IPS DF 6.9 (cell line): ENCODE data around the gene RYR3.

ENCODE experiments used
- DNase-seq: peaks from one replicate; pipeline ENCODE4 v3.0.0-alpha.2; 2013; ENCODE audit warnings: low read depth, low spot score
- H3K27ac ChIP-seq: one replicate; pipeline ENCODE4 v1.5.1; 2013; ENCODE audit warnings: low read length, control low read depth
- H3K27me3 ChIP-seq: 2 replicates; pipeline ENCODE4 v1.6.1; 2013; ENCODE audit warnings: mild to moderate bottlenecking, low read length; ENCODE audit not compliant: control insufficient read depth, insufficient read depth
- H3K36me3 ChIP-seq: 2 replicates; pipeline ENCODE4 v1.6.1; 2013; ENCODE audit warnings: low read length; ENCODE audit not compliant: control insufficient read depth, insufficient read depth
- H3K4me1 ChIP-seq: 2 replicates; pipeline ENCODE4 v1.6.1; 2013; ENCODE audit warnings: low read length; ENCODE audit not compliant: control insufficient read depth, insufficient read depth
- H3K4me3 ChIP-seq: 2 replicates; pipeline ENCODE4 v1.5.1; 2013; ENCODE audit warnings: mild to moderate bottlenecking, low read length
- H3K9me3 ChIP-seq: 2 replicates; pipeline ENCODE4 v1.6.1; 2013; ENCODE audit warnings: low read length, inconsistent platforms; ENCODE audit not compliant: control insufficient read depth, insufficient read depth
- WGBS: extraction: QIAGEN DNeasy Blood & Tissue Kit; methylation state at CpG from one replicate; pipeline ENCODE4 v1.1.7; 2013; ENCODE audit warnings: mixed read lengths, missing lambda C conversion rate; ENCODE audit not compliant: insufficient read length, insufficient coverage; 5-methylcytosine and 5-hydroxymethylcytosine counted together

RYR3 gene

DNA sequence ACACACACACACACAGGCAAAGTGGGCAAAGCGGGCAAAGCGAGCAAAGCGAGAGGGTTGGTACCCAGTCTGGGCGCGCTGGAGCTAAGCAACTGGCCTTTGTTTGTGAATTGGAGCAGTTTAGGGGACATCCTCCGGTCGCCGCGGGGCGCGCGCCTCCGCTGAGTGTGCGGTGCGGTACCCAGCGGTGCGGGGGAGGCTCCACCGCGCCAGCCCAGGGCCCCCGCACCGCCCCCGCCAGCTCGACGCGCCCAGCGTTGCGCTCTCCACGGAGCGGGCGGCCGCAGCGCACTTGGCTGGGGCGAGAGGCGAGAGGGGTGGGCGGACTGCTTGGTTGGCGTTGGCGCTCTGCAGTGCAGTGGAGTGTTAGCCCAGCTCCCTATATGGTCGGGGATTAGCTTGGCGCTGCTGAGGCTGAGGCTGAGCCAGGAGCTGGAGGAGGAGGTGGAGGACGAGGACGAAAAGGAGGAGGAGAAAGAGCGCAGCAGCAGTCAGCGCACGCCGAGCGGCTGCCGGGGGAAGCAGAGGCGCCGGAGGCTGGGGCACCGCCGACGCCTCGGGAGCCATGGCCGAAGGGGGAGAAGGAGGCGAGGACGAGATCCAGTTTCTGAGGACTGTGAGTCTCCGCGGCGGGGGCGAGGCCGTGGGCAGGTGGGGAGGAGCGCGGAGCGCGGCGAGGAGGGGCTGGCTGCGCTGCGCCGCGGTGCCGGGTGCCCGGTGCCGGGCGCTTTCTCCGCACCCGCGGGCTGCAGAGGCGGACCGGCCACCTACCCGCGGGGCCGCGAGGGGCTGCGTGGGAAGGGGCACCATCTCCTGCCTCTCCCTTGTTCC is at the start of gene RYR3:
Gene RYR3, plus strand, starts transcription at position 487 of the 831 bp plus-strand sequence. Its CDS starts 79 bp downstream, at position 566.
- Histone ChIP-seq H3K27me3 (peaks cover 25% of the 10 kb centered on the region), H3K36me3 (no peaks in the 10 kb centered on the region), H3K9me3 (no peaks in the 10 kb centered on the region), H3K4me1 (no peaks in the 10 kb centered on the region; the same call in 1 of the 2 replicates), H3K27ac (no peak within 1 kb of the TSS), H3K4me3 (peak within 1 kb of the TSS; percentile 57)
- WGBS, result no CpG with 5 or more reads among the region's 84 CpGs
- no peak for DNase-seq

DNA sequence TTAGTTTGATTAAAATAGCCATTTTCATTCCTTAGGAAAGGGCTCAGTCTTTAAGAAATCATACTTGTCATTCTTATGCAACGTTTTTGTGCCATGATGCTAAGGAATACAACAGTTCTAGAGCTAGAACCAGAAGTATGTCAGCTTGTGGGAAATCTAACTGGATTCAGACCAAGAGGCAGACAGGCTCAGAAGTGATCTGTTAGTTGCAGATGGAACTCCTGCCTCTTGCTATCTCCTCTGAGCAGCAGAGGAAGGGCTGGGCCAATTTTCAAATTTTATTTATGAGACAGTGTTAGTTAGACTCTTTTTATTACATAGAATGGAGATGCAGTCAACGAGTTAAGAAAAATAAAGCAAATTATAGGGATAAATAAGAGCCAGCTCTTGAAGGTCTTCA is 48.5 kb upstream of the RYR3 start:
- H3K4me3 ChIP-seq, result no peak overlapping the region
- no peak overlapping the region for H3K27ac ChIP-seq
- H3K36me3 ChIP-seq, result no peaks in the 10 kb centered on the region
- no peaks in the 10 kb centered on the region for H3K27me3 ChIP-seq
- WGBS, result no CpG with 5 or more reads among the region's 2 CpGs
- no peak for DNase-seq
- no peaks in the 10 kb centered on the region for H3K9me3 ChIP-seq
- H3K4me1 ChIP-seq, result no peaks in the 10 kb centered on the region

DNA sequence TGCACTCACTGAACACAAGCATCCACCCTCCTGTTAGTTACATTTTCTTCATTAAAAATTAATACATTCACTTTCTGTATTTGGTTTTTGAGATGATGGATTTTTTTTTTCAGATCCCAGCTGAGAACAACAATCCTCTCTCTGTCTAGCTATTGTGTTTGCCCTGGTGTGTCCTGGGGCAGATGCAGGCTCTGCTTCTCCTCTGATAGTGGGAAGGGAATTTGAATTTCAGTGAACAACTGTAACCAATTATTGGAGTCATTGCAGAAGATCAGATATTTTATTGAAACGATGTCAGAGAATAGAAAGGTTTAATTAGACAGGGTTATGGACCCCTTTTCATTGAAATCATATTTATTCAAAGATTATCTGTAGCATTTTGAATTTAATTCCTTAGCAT is 33.1 kb upstream of the RYR3 start:
- peaks cover 4% of the 10 kb centered on the region; the same call in 1 of the 2 replicates for H3K4me1 ChIP-seq
- no peaks in the 10 kb centered on the region for H3K27me3 ChIP-seq
- WGBS, result no CpG with 5 or more reads among the region's 1 CpG
- no peaks in the 10 kb centered on the region for H3K9me3 ChIP-seq
- no peak for DNase-seq
- H3K4me3 ChIP-seq, result no peak overlapping the region
- no peak overlapping the region for H3K27ac ChIP-seq
- no peaks in the 10 kb centered on the region for H3K36me3 ChIP-seq

DNA sequence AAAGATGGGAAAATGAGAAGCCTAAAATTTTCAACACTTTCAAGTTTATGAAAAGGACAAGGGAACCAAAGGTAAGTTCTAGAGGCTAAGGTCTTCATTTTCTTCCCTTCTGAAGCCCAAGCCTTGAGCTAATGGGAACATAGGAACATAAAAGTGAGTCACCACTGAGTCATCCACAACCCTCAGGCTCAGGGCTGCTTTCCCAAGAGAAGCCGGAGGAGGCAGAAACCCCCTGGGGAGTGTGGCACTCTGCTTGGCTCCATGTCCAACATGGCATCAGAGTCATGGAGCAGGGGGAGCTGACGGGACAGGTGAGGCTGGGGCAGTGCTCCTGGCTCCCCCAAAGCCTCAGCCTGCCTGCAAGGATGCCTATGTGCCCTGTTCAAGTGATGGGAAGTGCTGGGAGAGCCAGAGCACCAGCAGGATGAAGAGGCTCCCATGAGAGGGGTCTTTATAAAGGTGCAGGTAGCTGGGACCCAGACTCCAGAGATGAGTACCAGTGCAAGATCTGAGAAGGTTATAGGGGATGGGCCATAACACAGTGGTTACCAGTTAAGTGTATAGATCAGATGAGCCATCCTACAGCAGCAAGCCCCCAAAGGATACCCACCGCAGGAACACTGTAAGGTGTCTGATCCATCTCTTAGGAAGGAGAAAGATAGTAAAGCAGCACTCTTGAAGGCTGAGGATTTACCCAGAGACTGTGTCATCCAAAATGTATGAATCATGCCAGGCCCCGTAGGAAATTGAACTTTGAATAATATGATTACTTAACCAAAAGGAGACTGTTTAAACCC is 31.8 kb upstream of the RYR3 start:
- DNase-seq, result peak; percentile 13
- H3K27me3 ChIP-seq, result no peaks in the 10 kb centered on the region
- H3K9me3 ChIP-seq, result no peaks in the 10 kb centered on the region
- H3K36me3 ChIP-seq, result no peaks in the 10 kb centered on the region
- H3K4me3 ChIP-seq, result no peak overlapping the region
- peaks cover 4% of the 10 kb centered on the region; the same call in 1 of the 2 replicates for H3K4me1 ChIP-seq
- WGBS, result no CpG with 5 or more reads among the region's 4 CpGs
- no peak overlapping the region for H3K27ac ChIP-seq

DNA sequence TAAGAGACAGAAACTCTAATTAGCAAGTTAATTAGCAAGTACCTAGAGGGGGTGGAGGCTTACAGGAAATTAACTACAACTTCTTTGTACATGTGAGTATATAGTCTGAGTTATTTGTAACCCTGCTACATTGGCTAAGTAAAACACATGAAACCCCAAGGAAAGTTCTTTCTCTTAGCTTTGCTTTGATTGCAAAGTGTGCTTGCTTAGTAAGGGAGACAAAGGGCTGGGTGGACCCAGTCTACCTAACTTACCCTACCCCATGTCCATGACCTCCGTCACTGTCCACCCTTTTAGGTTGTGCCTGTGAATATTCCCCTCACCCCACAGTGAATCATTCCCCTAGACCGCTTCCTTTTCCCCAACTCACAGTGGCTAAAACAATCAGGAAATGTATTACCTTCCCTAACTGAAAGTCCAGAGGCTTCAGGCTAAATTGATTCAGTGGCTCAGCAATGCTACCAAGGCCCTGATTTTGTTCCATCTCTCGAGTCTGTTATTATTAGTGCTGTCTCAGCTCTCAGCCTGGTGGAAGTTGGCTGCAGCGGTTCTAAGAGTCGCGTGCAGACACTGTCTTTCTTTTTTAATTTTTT is 31.1 kb upstream of the RYR3 start:
- Histone ChIP-seq H3K27me3 (no peaks in the 10 kb centered on the region), H3K27ac (no peak overlapping the region), H3K9me3 (no peaks in the 10 kb centered on the region), H3K4me3 (no peak overlapping the region), H3K36me3 (no peaks in the 10 kb centered on the region), H3K4me1 (peaks cover 4% of the 10 kb centered on the region; the same call in 1 of the 2 replicates)
- no CpG with 5 or more reads among the region's 6 CpGs for WGBS
- DNase-seq, result no peak

DNA sequence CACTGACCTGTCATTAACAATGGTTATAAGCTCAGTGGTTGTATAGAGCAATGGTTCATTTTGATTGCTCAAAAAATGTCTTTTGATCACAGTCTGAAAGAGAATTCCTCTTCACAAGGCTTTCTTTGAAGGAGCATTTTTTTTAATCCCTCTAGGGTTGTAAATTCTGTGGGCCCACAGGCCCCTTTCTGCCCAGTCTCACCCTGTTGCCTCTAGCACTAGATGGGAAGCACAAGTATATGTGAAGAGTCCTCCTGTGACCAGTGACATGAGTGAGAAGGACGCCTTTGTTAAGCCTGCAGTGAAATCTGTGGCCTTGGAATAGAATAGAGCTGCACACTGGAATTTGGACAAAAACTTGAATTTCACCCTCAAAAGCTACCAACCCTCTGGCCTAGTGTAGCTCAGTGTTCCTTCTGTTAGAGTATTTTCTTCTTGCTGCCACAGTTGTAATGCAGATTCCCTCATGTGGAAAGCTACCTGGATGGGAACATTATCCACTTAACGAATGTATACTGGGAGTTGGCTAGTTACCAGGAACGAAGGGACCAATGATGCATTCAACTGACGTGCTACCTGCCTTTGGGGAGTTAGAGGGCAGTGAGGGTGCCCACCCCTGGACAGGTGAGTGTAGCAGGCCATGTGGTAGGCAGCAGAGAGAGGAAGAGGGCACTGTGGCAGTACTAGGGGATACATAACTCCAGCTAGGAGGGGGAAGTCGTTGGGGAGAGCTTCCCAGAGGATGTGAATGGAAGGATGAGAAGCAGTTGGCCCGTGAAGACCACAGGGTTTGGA is 28.3 kb upstream of the RYR3 start:
- no peak overlapping the region for H3K4me3 ChIP-seq
- no peaks in the 10 kb centered on the region for H3K9me3 ChIP-seq
- WGBS, result no CpG with 5 or more reads among the region's 6 CpGs
- no peaks in the 10 kb centered on the region for H3K27me3 ChIP-seq
- H3K36me3 ChIP-seq, result no peaks in the 10 kb centered on the region
- DNase-seq, result no peak
- H3K4me1 ChIP-seq, result peaks cover 4% of the 10 kb centered on the region; the same call in 1 of the 2 replicates
- no peak overlapping the region for H3K27ac ChIP-seq

DNA sequence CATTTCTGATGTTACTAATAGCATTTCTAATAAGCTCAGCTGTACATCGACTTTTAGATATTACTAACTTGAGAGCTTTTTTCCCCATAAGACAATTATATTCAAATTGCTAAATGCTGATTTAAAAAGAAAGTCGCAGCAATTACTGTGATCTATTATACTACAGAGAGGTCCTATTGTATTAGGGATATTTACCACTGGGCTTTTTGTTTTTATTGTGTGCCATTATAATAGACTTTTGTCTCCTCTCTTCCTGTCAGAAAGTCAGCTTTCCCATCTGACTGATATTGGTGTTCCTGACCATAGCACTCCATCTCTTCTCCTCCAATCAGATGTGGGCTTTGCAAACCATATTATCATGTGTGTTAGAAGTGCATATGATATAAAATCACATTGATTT is 27.2 kb upstream of the RYR3 start:
- H3K27me3 ChIP-seq, result no peaks in the 10 kb centered on the region
- no peaks in the 10 kb centered on the region for H3K9me3 ChIP-seq
- peaks cover 4% of the 10 kb centered on the region; the same call in 1 of the 2 replicates for H3K4me1 ChIP-seq
- H3K4me3 ChIP-seq, result no peak overlapping the region
- WGBS, result no CpG with 5 or more reads among the region's 2 CpGs
- H3K27ac ChIP-seq, result no peak overlapping the region
- H3K36me3 ChIP-seq, result no peaks in the 10 kb centered on the region
- DNase-seq, result no peak

DNA sequence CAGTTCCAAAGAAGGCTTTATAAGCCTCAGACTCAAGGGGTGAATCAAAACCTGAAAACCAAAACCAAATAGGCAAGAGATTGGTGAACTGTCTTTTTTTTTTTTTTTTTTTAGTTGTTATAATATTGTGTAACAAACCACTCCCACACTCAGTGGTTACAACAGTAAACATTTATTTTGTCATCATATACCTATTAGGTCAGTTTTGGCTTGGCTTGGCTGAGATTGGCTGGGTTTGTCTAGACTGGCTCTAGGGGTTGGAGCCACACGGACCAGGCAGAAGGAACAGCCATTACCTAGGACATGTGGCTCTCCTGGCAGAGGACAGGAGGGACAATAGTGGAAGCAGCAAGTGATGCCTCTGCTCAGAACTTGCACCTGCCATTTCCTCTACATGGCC is 26.4 kb upstream of the RYR3 start:
- Histone ChIP-seq H3K4me3 (no peak overlapping the region), H3K27ac (no peak overlapping the region), H3K9me3 (no peaks in the 10 kb centered on the region), H3K36me3 (no peaks in the 10 kb centered on the region), H3K4me1 (0 out of 2 replicates have a peak, but pooled peaks cover 1% of the 10 kb centered on the region), H3K27me3 (no peaks in the 10 kb centered on the region)
- no CpG with 5 or more reads among the region's 1 CpG for WGBS
- DNase-seq, result no peak

DNA sequence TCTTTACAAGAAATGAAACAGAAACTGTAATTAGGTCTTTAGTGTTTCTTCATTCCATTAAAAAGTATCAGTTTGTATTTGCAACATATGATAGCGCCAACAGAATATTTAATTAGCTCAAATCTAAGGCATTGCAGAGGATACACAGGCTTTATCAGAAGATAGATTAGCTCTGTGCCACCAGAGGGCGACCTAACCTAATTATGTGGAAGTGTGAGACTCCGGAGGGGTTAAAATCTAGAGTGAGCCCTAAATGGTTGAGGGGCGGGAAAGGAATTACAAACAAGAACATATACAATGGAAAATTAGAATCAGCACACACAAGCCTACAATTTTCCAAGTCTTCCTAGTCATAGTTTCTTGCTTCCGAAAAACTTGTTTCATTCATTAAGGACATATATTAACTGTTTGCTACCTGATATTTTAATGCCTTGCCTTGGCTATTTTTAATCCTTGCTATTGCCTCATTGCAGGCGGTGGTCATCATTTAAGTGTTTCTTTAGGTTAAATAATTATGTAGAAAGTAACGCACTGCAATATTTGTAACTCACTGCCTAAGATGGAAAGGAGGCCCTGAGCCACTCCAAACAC is 18.0 kb upstream of the RYR3 start:
- DNase-seq, result no peak
- no peaks in the 10 kb centered on the region for H3K27me3 ChIP-seq
- WGBS, result no CpG with 5 or more reads among the region's 7 CpGs
- H3K9me3 ChIP-seq, result no peaks in the 10 kb centered on the region
- H3K4me3 ChIP-seq, result no peak overlapping the region
- H3K4me1 ChIP-seq, result no peaks in the 10 kb centered on the region
- H3K27ac ChIP-seq, result no peak overlapping the region
- no peaks in the 10 kb centered on the region for H3K36me3 ChIP-seq
